Head of caudate nucleus (tissue), 42 donors: ENCODE data around the gene IPO5.
"Not testable (repeated sequence)": the region's sequence is repeated elsewhere in the genome, so short reads cannot be mapped to it uniquely, and the experiment has no call there.

Experiments used
- DNase-seq, 42 donors: peaks; one replicate each; pipeline versions ENCODE4 v3.0.0 to v3.0.0-alpha.2; 2020 to 2021; ENCODE audit warnings: mixed read lengths in 7 of 42
- intact Hi-C: fragments of 100-400 bp; cut with DNase I; formaldehyde crosslinking; loops from one replicate; pipeline ENCODE4 v1.15.0; 2022

The IPO5 gene

GRCh38 chr13:97982286-97982685 is 28.8 kb downstream of the IPO5 start:
- DNase-seq, result no peak
- intact Hi-C loops, result no loop called here

DNA sequence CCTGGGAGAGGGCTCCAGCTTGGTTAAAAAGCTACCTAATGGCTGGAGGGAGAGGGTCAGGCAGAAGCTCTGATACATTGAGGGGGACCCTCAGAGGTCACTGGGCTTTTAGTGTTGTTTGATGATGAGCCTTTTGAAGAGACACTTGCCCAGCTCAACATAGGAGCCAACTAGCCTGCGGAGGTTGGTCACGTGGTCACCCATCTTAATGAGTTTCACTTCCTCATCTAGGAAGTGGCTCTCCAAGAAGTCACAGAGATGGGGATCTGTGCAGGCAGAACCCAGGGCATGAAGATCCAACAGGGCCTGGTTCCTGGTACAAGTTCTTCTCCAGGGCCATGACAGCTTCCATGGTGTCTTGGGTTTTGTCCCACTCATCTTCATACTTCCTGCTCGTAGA is 33.4 kb downstream of the IPO5 start:
- peak in 5 of 42 donors; percentile 5 to 41 (median 13) for DNase-seq
- intact Hi-C loops, result no loop called here

DNA sequence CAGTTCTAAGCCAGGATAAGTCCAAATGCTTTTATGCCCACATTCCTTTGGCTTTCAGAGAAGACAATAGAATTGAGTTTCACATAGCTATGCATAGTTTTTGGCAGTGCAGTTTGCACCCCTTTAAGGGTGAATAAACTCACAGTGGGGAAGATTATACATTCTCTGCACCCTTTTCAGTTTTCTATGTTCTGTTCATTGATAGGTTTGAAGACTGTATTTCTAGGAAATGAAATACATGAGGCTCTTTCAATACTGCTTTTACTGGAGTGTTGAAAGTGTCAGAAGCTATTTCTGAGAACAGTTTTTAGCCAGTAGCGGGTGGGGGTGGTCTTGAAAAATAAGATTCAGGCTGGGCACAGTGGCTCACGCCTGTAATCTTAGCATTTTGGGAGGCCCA is 46.2 kb downstream of the IPO5 start:
- intact Hi-C loops, result no loop called here
- DNase-seq, result no peak

GRCh38 chr13:98004107-98004506 is 50.6 kb downstream of the IPO5 start:
- DNase-seq, result no peak
- intact Hi-C loops, result no loop called here

- DNase-seq, intact Hi-C loops: not testable (repeated sequence)
Measured at GRCh38 chr13:98004997-98005396, 51.5 kb downstream of the IPO5 start.

- intact Hi-C loops, result no loop called here
Measured at GRCh38 chr13:98007001-98007400, 53.5 kb downstream of the IPO5 start.

GRCh38 chr13:98013241-98013640 is 59.8 kb downstream of the IPO5 start:
- intact Hi-C loops, result no loop called here
- no peak for DNase-seq

More at GRCh38 chr13:98007001-98007400, 53.5 kb downstream of the IPO5 start:
- DNase-seq, result peak in 27 of 42 donors; percentile 3 to 67 (median 32)

DNA sequence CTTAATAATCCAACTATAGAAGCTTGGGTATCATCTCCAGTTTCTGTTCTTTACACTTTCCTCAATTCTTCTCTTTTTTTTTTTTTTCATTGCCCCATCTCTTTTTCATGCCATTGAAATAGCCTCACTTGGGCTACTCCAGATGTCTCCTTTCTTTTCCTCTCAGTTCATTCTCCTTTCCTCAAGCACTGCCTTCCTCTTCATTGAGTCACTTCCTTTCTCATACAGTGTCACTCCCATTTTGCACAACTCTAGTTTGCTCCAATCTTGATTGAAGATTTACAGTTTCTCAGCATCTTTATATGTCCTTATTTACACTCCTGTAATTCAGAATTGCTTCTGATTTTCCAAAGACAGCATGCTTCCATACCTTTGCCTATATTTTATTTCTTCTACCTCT is 61.3 kb downstream of the IPO5 start:
- no peak for DNase-seq
- intact Hi-C loops, result no loop called here

DNA sequence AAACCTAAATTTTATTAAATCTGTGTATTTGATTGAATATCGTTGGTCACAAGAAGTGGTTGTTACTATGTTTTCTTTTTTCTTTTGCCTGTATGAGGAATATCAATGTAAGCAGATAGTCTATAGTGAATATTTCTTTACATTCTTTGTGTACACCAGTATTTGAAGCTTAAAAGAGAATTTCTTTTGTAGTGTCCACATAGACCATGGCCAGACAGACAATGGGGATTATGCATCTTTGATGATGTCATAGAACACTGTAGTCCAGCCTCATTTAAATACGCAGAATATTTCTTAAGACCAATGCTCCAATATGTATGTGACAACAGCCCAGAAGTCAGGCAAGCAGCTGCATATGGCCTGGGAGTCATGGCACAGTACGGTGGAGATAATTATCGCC is 64.8 kb downstream of the IPO5 start:
- intact Hi-C loops, result no loop called here
- no peak for DNase-seq

DNA sequence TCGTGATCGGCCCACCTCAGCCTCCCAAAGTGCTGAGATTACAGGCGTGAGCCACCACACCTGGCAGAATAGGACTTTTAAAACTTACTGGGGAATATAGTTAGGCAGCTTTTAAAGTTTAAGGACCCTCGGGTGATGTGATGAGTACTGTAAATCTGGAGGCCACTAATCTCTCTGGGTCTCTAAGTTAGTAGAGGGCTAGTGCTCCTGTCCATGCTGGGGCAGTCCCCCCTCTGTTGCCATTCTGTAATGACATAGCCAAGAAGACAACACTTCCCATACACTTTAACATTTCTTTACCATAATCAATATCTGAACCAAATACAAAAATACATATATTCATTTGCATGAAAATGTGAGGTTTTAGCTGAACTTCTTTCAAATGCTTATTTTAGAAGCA is 65.7 kb downstream of the IPO5 start:
- no peak for DNase-seq
- intact Hi-C loops, result no loop called here

DNA sequence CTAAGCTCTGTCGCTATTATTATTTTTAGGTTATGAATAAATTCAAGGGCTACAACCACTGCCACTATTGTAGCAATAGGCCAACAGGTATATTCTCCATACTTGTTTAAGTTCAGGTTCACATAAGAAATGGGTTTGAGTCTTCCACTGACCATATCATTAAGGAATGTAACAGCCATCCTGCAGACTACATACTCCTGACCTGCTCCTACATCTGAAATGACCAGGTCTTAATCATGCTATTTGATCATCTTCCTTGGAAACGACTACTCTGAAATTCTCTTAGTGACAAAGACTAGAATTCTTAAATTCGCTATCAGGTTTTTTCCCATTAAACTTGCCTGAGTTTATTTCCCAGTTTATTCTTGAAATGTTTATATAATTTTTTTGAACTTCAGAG is 66.8 kb downstream of the IPO5 start:
- DNase-seq, result no peak
- intact Hi-C loops, result no loop called here

GRCh38 chr13:98022210-98022609 is 68.7 kb downstream of the IPO5 start:
- intact Hi-C loops, result no loop called here
- DNase-seq, result peak in 37 of 42 donors; percentile 14 to 84 (median 58)

DNA sequence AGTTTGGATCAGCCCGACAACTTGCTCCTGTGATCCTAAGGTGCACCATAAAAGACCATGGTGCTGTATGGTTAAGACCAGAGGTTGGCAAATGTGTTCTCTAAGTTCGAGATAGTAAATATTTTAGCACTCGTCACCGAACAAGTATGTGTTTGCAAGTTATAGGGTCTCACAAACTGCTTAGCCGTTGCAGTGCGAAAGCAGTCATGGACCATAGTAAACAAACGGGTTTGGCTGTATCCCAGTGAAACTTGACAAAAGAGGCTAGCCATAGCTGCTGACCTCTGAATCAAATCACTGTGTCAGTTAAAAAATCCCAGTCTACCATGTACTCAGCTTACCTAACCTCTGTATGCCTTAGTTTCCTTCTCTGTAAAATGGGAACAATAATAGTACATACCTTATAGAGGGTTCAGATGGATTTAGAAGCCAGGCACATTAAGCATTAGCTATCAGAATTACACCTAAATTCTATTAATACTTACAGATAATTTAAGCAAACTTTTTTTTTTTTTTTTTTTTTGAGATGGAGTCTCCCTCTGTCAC is 72.1 kb downstream of the IPO5 start:
- no peak for DNase-seq
- intact Hi-C loops, result no loop called here

GRCh38 chr13:98026457-98026857 is 73.0 kb downstream of the IPO5 start:
- DNase-seq, result no peak
- intact Hi-C loops, result no loop called here

- intact Hi-C loops, result no loop called here
- DNase-seq, result no peak
Measured at GRCh38 chr13:98032168-98032567, 78.7 kb downstream of the IPO5 start.

DNA sequence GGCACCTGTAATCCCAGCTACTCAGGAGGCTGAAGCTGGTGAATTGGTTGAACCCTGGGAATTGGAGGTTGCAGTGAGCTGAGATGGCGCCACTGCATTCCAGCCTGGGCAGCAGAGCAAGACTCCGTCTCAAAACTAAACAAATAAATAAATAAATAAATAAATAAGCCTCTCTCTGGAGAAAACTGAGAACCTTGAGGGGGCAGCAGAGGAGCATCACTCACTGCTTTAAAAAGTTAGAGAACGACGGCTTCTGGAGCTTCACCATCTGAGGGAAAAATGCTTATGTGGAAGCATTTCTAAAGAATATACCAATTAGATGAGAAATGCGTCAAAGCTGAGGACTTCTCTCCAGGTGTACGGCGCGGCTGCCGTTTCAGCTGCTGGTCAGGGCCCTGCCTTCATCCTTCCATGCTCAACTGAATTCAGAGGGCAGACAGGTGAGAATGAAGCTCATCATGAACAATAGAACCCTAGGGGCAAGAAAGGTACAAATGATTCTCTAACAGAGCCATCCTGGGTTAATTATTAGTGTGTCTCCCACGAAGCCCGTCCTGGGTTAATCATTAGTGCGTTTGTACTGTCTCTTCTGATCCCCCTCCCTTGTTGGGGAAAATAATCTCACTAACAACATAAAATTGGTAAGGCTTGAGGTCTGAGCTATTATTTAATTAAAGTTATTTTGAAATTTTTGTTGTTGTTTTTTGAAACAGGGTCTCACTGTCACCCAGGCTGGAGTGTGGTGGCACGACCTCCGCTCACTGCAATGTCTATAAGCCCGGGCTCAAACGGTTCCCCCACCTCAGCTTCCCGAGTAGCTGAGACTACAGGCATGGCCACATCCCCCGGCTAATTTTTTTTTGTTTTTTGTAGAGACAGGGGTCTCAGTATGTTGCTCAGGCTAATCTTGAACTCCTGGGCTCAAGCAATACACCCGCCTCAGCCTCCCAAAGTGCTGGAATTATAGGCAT is 80.1 kb downstream of the IPO5 start:
- peak in 26 of 42 donors; percentile 13 to 66 (median 38) for DNase-seq
- intact Hi-C loops, result no loop called here

GRCh38 chr13:98035373-98035772 is 81.9 kb downstream of the IPO5 start:
- no peak for DNase-seq
- intact Hi-C loops, result no loop called here

- intact Hi-C loops, result not testable (repeated sequence)
- DNase-seq, result peak in 1 of 42 donors; percentile 13
Measured at GRCh38 chr13:98036564-98037302, 83.3 kb downstream of the IPO5 start.

DNA sequence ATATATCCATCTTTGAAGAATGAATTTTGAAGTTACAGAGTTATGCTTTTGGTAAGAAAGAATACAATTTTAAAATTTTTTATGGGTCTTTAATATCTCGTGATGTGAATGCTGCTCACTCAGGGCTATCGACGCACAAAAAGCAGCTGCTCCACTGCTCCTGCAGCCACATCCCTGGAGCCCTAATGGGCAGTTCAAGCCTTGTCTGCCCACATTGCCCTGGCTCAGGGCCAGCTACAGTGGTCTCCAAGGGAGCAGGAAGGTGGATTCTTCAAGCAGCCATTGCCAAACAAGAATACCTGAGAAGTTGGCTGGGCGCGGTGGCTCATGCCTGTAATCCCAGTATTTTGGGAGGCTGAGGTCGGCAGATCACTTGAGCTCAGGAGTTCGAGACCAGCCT is 85.8 kb downstream of the IPO5 start:
- intact Hi-C loops, result no loop called here
- no peak for DNase-seq

DNA sequence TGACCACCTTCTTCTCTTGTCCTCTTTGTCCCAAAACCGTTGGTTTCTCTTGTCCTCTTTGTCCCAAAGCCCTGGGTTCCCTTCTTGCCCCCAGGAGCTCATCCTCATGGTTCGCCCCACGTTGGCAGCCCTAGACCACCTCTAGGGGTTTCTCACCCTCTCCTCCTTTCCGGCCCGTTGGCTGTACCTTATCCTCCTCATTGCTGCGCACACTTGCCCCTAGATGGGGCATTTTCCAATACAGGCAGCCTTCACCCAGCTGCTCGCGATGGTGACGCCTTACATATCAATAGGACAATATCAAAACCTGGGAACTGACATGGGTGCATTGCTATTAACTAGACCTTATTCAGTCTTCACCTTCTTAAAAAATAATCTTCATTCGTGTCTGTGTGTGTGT is 86.5 kb downstream of the IPO5 start:
- peak in 1 of 42 donors; percentile 13 for DNase-seq
- intact Hi-C loops, result no loop called here
